HG03442 (cell line): ENCODE results near the gene BOLA2B.
A peak's percentile ranks its signal among the peaks of the same experiment; 100 is the strongest.
"Not testable (repeated sequence)": the region's sequence is repeated elsewhere in the genome, so short reads cannot be mapped to it uniquely, and the experiment has no call there.

Source experiments
- ATAC-seq: cut with Tn5 transposase; IDR thresholded peaks from one replicate; pipeline ENCODE4 v1.9.1; 2021; ENCODE audit warnings: mild to moderate bottlenecking, moderate library complexity; ENCODE audit not compliant: unreplicated experiment

The BOLA2B gene

DNA sequence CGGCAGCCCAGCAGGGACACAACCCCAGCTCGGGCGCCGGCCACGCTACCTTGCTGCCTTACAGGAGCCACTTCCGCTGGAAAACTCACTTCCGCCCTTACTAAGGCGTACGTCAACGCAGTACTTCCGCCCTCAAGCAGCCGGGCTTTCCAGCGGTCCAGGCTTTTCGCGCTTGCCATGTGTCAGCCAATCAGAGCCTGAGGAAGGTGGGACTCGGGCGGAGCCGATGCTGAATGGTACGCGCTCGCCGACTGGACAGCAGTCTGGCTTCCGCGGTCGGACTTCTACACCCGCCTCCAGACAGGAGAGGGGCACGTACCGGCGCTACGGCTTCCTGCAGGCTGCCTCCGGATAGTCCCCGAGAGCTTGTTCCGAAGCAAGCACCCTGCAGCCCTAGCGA is at the start of gene BOLA2B, which contains the start of gene SLX1A:
Gene BOLA2B, minus strand, starts transcription at position 52 of the 400 bp plus-strand sequence. CDS start 71 bp downstream, outside the sequence.
Gene SLX1A, plus strand, starts transcription at position 261 of the 400 bp plus-strand sequence. CDS start 210 bp downstream, outside the sequence.
- peak; percentile 84 for ATAC-seq

DNA sequence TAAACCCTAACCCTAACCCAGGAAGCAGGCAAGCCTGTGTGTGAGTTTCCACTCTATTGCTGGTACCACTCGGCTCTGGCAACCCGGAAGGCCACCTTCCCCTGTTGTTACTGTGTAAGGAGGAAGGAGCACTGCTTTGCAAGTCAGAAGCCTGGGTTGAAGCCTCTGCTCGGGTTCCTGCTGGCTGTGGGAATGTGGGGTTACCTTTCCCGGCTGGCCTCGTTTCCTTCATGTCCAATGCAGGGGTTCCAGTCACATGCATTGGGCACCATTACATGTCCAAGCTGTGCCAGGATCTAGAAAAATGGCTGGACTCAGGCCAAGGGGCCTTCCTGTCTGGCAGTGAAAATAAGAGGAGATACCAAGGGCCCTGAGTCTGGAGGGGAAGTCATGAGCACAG is 23.6 kb upstream of the BOLA2B start:
- not testable (repeated sequence) for ATAC-seq

DNA sequence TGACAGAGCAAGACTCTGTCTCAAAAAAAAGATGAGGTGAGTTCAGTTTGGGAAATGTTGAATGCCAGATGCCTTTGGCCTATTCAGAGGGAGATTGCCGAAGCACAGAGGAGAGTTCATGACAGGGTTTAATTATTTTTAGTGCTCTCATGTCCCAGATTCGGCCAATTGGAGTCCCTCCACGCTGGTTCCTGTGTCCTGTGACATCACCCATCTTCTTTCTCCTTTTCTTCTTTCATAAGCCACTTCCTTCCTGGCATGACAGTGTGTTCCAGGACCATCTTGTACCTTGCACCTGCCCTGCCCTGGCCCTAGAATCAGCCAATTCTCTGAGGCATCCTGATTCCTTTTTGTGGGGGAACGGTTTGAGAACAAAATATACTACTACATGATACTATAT is 17.9 kb upstream of the BOLA2B start:
- not testable (repeated sequence) for ATAC-seq

DNA sequence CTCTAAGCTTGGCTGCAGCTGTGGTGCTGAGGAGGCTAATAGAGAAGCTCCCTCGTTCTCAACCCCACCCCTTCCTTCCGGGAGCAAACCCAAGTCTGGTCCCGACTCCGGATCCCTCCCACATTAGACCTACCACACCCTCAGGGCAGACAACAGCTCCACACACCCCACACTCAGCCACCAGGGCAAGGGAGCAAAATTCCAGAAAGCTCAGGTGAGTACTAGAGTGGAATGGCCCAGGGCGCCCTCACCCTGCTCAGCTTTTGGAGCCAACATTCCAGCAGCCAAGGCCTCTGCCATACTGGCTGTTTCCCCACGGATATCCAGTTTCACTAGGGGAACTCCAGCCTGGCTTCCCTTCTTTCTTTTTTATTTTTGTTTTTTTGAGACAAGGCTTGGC is 15.6 kb upstream of the BOLA2B start:
- not testable (repeated sequence) for ATAC-seq

DNA sequence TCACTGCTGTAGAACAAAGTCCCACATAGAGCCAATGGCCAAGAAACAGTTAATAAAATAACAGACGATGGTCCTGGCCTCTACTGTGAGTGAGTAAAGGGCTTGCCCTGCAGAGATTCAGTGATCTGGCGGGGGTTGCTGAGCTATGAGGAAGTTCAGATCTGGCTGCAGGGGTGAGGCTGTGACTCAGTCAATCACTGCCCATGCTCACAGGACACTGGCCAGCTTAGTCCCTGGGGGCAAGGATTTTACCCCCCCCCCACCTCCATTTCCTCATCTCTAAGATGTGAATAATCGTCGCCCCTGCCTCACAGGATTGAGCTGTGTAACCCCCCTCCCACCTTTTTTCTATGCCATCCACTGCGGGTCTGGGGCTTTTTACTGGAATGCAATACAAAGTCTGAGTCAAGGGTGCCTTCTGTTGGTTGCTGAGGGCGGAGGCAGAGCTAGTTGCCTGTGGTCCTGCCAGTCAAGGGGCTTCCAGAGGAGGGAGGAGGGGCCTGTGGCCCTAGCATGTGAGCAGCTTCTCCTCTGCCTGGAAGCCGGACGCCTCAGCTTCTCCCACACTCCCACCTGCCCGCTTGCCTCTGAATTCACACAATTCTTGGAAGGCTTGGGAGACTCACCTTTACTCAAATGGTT is 13.7 kb upstream of the BOLA2B start:
- ATAC-seq: not testable (repeated sequence)

DNA sequence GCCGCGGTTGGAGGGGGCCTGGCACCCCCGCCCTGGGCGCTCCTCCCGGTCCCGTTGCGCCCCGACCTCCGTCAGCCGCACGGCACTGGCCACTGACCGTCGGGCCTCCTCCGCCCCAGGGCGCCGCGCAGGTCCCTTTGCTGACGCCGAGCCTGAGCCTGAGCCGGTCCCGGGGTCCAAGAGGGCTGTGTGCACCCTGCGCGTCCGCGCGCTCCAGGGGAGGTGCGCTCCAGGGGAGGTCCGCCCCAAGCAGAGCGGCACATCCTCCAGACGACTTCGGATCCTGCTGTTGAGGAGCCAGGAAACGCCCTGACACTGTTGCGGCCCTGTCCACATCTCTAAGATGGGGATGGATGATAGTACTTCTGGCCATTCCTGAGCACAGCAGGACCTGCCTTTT is 12.8 kb upstream of the BOLA2B start:
- not testable (repeated sequence) for ATAC-seq

DNA sequence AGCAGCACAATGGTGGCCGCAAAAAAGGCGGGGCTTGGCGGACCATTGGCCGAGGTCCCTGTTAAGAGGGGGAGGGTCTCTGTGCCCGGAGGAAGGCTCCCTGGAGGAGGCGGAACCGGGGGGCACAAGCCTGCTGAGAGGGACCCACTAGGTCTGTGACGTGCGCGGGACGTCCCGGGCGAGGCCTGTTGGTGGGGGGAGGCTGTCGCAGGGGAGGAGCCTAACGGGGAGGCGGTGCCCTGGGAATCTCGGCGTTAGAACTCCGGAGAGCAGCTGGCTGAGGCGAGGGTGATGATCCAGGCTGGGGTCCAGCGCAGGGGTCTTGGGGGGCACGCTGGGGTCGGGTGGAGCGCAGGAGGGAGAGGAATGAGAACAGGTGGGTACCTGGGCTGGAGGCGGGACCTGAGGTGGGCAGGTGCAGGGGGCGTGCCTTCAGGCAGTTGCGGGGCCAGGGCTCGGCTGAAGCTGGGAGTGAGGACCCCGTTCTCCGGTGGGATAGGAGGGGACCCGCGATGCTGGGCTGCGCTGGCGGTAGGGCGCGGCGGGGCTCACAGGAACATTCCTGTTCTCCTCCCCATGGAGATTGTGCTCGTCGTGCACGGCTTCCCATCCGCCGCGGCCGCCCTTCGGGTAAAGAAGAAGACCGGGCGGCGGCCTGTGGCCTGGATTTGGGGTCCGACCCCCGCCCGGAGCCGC is 12.2 kb upstream of the BOLA2B start:
- ATAC-seq: not testable (repeated sequence)

DNA sequence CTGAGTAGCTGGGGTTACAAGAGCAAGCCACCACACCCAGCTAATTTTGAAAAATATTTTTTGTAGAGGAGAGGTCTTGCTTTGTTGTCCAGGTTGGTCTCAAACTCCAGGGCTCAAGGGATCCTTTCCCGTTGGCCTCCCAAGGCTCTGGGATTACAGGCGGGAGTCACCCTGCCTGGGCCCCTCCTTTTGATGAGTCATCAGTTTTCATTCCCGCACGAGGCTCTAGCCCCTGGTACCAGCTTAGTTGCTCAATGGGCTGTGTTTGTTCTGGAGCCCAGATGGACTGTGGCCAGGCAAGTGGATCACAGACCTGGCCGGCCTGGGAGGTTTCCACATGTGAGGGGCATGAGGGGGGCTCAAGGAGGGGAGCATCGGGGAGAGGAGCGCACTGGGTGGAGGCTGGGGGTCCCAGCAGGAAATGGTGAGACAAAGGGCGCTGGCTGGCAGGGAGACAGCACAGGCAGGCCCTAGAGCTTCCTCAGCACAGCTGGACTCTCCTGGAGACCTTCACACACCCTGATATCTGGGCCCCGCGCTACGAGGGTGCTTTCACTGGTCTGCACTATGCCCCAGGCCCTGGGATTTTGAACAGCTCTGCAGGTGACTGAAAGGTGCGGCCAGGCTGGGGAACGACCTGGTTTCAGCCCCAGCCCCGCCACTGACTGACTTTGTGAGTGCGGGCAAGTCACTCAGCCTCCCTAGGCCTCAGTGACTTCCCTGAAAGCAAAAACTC is 6.3 kb upstream of the BOLA2B start:
- ATAC-seq: not testable (repeated sequence)

DNA sequence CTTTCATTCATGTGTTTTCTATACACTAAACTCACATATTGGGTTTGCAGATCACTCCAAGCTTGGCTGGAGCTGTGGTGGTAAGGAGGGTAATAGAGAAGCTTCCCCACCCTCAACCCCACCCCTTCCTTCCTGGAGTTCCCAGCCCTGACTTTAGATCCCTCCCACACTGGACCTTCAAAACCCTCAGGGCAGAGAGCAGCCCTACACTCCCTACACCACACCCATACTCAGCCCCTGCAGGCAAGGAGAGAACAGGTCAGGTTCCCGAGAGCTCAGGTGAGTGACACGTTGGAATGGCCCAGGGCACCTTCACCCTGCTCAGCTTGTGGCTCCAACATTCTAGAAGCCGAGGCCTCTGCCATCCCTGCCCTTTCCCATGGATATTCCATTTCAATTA is 5.6 kb upstream of the BOLA2B start, which contains the start of gene SULT1A3:
Gene SULT1A3, plus strand, starts transcription at position 207 of the 400 bp plus-strand sequence. CDS start 1,474 bp downstream, outside the sequence.
- not testable (repeated sequence) for ATAC-seq

DNA sequence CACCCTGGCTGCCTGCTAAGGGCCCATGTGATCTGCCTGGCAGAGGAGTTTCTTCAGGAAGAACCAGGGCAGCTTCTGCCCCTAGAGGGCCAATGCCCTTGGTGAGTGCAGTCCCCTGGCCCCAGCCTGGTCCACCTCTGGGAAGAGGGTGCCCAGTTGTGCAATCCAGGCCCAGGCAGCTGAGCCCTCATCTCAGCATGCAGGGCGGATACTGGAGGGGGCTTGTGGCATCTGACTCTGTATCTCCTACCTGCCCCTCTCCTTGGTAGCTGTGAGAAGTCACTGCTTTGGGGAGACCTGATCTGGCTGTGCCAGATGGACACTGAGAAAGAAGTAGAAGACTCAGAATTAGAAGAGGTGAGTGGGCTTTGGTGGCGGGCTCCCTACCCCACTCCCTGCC is 3.5 kb upstream of the BOLA2B start:
- not testable (repeated sequence) for ATAC-seq

DNA sequence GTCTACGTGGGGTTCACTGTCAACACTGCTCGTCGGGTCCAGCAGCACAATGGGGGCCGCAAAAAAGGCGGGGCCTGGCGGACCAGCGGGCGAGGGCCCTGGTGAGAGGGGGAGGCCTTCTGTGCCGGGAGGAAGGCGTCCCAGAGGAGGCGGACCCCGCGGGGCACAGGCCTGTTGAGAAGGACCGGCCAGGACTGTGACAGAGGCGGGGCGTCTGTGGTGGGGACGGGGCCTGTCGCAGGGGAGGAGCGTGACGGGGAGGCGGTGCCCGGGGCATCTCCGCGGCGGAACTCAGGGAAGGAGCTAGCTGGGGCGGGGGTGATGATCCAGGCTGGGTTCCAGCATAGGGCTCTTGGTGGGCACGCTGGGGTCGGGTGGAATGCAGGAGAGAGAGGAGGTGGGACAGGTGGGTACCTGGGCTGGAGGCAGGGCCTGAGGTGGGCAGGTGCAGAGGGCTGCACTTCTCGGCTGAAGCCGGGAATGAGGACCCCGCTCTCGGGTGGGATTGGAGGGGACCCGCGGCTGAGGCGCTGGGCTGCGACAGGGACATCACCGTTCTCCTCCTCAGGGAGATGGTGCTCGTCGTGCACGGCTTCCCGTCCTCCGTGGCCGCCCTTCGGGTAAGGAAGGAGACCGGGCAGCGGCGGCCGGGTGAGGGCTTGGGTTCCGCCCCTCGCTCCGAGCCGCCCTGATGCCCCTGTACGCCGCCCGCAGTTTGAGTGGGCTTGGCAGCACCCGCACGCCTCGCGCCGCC is 883 bp upstream of the BOLA2B start:
- peak; percentile 50 for ATAC-seq

DNA sequence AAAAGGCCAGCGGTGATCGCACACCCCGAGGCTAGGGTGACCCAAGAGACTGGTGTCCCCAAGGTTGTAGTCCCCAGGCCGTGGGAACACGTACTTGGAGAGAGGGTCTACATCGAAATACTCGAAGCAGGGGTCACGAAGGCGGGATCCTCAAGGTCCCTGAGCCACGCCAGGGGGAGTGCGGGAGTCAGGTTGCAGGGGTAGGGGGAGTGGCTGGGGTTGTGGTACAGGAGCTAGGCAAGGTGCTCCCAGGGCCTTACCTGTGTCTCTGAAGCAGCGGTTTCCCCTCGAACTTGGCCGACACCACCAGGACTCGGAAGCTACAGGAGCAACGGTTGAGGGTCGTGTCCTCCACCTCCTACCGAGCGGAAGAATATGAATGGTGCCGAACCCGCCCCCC is 368 bp downstream of the BOLA2B start:
- peak; percentile 4 for ATAC-seq

DNA sequence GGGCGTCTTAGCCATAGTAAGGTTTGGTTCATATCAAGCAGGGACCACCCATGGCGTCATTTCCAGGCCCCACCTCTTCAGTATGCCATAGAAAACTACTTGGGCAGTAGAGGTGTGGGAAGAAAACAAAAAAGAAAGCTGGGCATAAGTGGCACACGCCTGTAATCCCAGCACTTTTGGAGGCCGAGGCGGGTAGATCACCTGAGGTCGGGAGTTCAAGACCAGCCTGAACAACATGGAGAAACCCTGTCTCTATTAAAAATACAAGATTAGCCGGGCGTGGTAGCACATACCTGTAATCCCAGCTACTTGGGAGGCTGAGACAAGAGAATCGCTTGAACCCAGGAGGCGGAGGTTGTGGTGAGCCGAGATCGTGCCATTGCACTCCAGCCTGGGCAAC is 2.3 kb downstream of the BOLA2B start:
- not testable (repeated sequence) for ATAC-seq

DNA sequence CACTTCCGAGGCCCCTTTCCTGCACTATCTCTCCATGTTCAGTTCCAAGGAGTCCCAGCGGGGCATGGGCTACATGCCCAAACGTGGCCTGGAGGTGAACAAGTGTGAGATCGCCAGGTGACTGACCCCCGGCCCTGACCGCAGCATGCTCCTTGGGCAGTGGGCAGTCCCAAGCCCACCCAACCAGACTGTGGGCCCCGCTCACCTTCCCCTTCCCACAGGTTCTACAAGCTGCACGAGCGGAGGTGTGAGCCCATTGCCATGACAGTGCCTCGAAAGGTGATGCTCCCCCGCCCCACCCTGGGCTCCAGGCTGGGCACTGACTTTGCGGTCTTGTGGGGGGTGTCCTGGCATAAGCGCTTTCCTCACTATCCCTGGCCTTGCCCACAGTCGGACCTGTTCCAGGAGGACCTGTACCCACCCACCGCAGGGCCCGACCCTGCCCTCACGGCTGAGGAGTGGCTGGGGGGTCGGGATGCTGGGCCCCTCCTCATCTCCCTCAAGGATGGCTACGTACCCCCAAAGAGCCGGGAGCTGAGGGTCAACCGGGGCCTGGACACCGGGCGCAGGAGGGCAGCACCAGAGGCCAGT is 5.4 kb downstream of the BOLA2B start:
- ATAC-seq: no peak

DNA sequence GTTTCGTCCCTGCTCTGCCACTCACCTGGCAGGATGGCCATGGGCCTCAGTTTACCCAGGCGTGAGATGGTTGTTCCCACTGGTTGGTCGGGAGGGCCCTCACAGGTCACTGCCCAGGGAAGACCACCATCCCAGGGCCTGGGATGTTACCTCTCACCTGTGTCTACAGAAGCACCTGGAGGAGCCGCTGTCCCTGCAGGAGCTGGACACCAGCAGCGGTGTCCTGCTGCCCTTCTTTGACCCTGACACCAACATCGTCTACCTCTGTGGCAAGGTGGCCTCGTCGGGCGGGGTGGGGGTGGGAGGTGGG is 6.0 kb downstream of the BOLA2B start:
- no peak for ATAC-seq

DNA sequence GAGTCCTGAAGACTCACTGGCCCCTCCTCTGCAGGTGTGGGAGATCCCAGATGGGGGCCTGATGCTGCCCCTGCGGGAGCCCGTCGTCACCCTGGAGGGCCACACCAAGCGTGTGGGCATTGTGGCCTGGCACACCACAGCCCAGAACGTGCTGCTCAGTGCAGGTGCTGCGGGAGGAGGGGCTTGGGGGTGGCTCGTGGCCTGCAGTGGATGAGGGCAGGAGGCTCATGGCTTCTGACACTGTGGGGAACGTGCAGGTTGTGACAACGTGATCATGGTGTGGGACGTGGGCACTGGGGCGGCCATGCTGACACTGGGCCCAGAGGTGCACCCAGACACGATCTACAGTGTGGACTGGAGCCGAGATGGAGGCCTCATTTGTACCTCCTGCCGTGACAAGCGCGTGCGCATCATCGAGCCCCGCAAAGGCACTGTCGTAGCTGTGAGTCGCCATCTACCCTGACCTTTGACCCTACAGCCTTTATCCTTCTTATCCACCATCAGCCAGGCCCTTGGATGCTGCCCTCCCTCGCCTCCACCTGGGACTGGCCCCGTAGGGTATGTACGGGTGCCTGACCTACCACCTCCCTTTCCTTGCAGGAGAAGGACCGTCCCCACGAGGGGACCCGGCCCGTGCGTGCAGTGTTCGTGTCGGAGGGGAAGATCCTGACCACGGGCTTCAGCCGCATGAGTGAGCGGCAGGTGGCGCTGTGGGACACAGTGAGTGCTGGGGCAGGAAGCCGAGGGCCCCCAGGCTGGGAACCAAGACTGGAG is 6.5 kb downstream of the BOLA2B start:
- no peak for ATAC-seq

DNA sequence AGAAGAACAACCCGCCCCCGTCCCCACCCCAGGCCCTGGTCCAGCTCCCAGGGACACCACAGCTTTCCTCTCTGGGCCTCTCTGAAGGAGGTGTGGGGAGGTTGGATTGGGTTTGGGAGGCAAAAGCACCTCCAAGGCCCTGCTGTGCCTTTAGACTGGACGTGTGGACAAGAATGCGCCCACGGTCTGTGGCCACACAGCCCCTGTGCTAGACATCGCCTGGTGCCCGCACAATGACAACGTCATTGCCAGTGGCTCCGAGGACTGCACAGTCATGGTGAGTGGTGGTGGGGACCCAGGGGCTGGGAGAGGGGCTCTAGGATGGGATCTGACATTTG is 7.1 kb downstream of the BOLA2B start:
- ATAC-seq: no peak

DNA sequence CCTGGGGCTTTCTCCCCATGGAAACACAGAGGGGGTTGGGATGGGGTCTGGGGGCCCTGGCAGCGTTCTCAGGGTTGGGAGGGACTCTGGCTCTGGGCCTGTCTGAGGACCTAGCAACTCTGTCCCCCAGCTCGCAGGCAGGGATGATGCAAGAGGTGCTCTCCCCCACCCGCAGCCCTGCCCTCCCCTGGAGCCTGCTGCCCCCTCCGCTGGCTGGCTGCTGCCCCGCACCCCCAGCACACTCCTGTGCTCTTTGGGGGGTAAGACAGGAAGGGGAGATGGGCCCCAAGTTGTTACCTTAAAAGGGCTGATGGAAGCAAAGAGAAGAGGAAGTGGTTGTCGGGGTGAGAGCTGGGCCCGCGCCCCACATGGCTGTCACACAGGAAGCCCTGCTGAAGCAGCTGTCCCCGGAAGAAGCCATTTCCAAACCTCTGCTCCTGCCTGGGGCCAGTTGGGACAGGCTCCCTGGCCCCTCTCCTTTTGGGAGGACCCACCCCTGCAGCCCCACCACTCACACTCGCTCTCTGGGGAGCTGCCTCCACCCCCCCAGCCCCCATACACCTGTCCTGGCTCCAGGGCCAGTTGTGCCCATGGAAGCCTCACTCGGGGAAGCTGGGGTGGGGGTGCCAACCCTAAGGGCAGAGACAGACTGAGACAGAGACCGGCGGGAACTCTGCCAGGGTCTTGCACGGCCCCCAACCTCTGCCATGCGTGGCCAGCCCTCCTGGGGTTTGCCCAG is 7.6 kb downstream of the BOLA2B start:
- ATAC-seq: no peak
